ENCODE measurements around the gene CERS4.

DNA sequence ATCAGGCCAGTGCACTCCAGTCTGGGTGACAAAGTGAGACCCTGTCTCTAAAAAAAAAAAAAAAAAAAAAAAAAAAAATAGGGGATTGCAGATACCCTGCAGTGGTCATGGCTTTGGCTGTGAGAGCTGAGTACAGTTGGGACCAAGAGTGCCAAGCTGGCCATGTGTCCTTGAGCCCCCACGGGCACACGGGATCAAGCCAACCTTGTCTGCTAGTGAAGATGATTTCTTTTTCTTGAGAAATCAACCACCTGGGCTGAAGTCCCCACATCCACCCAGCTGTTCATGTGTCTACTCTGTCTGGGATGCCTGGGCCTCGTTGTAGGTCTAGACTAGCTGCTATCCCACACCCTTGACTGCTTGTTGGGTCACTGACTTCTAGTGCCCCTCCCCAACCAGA, 34.0 kb downstream of the CERS4 start:
- TF ChIP-seq EZH2phosphoT487 (IDR thresholded peaks at IDR 0.05; ENCODE audit: insufficient read depth, low read depth) (no peak), EZH2 (IDR thresholded peaks at IDR 0.05; ENCODE audit: insufficient read depth, poor library complexity, severe bottlenecking) (no peak)
